Suprapubic skin (tissue), 3 donors: Measurements from ENCODE around the gene PSMG4.

Source experiments
- CTCF ChIP-seq, 2 donors: fragments of 200-600 bp in 1 of 2; fragments of 450-650 bp in 1 of 2; sonication (generic) in 1 of 2; IDR thresholded peaks; one replicate each; pipeline ENCODE4 v1.5.1; 2016 to 2019; ENCODE audit warnings: antibody characterized with exemption in 2 of 2, mild to moderate bottlenecking in 1 of 2, moderate library complexity in 1 of 2
- EP300 ChIP-seq: sonication (generic); formaldehyde crosslinking; IDR thresholded peaks from one replicate; pipeline ENCODE4 v1.6.1; 2017; ENCODE audit warnings: antibody characterized with exemption
- POLR2A ChIP-seq, 2 donors: fragments of 450-650 bp; IDR thresholded peaks; one replicate each; pipeline ENCODE4 v1.6.1; 2017; ENCODE audit warnings: antibody characterized with exemption in 2 of 2, mild to moderate bottlenecking in 2 of 2, moderate library complexity in 2 of 2

GRCh38 chr6:3244003-3244831 lies 14.5 kb upstream of the PSMG4 start:
- TF ChIP-seq CTCF (IDR thresholded peaks at IDR 0.05) (no peak), POLR2A (IDR thresholded peaks at IDR 0.05) (no peak), EP300 (no peak)
